ENCODE results near the gene EPC2.
A peak's percentile ranks its signal among the peaks of the same experiment; 100 is the strongest.

The EPC2 gene, protein sequence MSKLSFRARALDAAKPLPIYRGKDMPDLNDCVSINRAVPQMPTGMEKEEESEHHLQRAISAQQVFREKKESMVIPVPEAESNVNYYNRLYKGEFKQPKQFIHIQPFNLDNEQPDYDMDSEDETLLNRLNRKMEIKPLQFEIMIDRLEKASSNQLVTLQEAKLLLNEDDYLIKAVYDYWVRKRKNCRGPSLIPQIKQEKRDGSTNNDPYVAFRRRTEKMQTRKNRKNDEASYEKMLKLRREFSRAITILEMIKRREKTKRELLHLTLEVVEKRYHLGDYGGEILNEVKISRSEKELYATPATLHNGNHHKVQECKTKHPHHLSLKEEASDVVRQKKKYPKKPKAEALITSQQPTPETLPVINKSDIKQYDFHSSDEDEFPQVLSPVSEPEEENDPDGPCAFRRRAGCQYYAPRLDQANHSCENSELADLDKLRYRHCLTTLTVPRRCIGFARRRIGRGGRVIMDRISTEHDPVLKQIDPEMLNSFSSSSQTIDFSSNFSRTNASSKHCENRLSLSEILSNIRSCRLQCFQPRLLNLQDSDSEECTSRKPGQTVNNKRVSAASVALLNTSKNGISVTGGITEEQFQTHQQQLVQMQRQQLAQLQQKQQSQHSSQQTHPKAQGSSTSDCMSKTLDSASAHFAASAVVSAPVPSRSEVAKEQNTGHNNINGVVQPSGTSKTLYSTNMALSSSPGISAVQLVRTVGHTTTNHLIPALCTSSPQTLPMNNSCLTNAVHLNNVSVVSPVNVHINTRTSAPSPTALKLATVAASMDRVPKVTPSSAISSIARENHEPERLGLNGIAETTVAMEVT

GRCh38 chr2:148643998-148644882 is at the start of gene EPC2:
Gene EPC2 (plus strand): TSS chr2:148644751. CDS start chr2:148645018, 267 bp downstream.
- no peaks in the 10 kb centered on the region for H3K36me3 ChIP-seq (ENCODE audit: insufficient read depth, low read length)
- no peaks in the 10 kb centered on the region for H3K27me3 ChIP-seq (ENCODE audit: control insufficient read depth in 1 of 2, insufficient read depth in 2 of 2, low read length in 2 of 2)
- peak within 1 kb of the TSS; percentile 43 for H3K9ac ChIP-seq (ENCODE audit: low read length)
- H3K4me1 ChIP-seq (ENCODE audit: insufficient read depth, low read length), result no peaks in the 10 kb centered on the region
- H3K9me3 ChIP-seq (ENCODE audit: low read length), result no peaks in the 10 kb centered on the region
- H3K4me3 ChIP-seq (ENCODE audit: low read depth in 1 of 2, low read length in 2 of 2), result peak within 1 kb of the TSS; percentile 67 to 75
- peak within 1 kb of the TSS; percentile 88 for H3K27ac ChIP-seq (ENCODE audit: low read depth, low read length)

GRCh38 chr2:148596018-148596417 is 48.5 kb upstream of the EPC2 start:
- H3K4me1 ChIP-seq (ENCODE audit: insufficient read depth, low read length), result no peaks in the 10 kb centered on the region
- no peaks in the 10 kb centered on the region for H3K27me3 ChIP-seq (ENCODE audit: control insufficient read depth in 1 of 2, insufficient read depth in 2 of 2, low read length in 2 of 2)
- no peak overlapping the region for H3K9ac ChIP-seq (ENCODE audit: low read length)
- no peak overlapping the region for H3K4me3 ChIP-seq (ENCODE audit: low read depth in 1 of 2, low read length in 2 of 2)
- peaks cover 9% of the 10 kb centered on the region for H3K9me3 ChIP-seq (ENCODE audit: low read length)
- H3K36me3 ChIP-seq (ENCODE audit: insufficient read depth, low read length), result no peaks in the 10 kb centered on the region
- no peak overlapping the region for H3K27ac ChIP-seq (ENCODE audit: low read depth, low read length)

DNA sequence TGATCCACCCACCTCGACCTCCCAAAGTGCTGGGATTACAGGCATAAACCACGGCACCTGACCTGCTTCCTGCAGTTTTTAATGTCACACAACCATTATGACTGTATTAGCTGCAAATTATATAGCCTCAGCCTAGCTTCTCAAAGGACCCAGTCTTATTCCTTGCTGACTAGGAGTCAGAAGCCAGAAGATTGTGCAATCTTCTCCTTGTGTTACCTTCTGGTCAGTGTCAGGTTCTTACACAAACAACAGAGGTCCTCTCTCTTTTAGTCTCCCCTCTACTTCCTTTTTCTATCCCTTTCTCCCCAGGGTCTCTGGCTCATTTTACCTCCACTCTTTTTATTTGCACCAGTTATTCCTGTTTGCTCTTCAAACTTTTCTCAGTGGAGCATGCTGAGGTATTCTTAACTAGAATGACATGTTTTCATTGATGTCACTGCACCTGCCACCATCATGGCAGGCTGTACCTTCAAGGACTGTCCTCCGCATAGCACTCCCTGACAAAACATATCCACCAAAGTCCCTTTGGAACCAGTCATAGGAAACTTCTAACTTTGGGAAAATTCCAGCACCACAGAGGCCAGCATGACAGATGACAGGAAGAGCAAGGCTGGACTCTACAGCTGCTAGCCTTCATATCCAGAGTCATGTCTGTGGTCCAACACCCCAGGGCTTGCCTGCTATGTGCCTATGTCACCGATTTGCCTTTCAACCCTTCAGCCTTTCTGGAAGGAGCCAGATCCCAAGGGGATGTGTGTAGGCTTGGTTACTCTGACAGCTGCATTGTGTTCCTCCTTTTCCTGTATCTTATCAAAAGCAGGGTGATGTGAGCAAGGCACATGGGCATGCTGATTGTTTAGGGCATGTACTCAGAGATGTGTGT is 45.2 kb upstream of the EPC2 start:
- Histone ChIP-seq H3K9ac (ENCODE audit: low read length) (no peak overlapping the region), H3K4me3 (ENCODE audit: low read depth in 1 of 2, low read length in 2 of 2) (no peak overlapping the region), H3K27me3 (ENCODE audit: control insufficient read depth in 1 of 2, insufficient read depth in 2 of 2, low read length in 2 of 2) (no peaks in the 10 kb centered on the region), H3K36me3 (ENCODE audit: insufficient read depth, low read length) (no peaks in the 10 kb centered on the region), H3K9me3 (ENCODE audit: low read length) (peaks cover 9% of the 10 kb centered on the region), H3K27ac (ENCODE audit: low read depth, low read length) (no peak overlapping the region), H3K4me1 (ENCODE audit: insufficient read depth, low read length) (no peaks in the 10 kb centered on the region)

DNA sequence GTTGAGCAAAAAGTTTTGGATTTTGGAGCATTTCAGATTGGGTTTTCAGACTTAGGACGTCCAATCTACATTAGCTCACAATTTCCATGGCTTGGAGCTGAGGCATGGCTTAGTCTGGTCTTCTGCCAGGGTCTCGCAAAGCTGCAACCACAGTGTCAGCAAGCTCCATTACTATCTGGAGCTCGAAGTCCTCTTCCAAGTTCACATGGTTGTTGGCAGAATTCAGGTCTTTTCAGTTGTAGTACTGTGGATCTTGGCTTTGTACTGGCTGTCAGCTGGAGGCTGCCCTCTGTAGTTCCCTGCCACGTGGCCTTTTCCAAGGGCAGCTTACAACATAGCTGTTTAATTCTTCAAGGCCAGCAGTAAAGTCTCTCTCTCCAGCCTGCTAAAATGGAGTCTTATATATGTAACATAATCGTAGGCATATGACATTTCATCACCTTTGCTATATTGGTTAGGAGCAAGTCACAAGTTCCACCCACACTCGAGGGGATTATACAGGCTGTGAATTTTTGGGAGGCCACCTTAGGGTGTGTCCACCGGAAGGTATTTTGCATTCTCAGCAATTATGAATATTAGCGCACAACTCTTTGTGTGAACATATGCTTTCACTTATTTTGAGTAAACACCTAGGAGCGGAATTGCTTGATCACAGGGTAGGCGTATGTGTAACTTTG is 41.5 kb upstream of the EPC2 start:
- Histone ChIP-seq H3K27me3 (ENCODE audit: control insufficient read depth in 1 of 2, insufficient read depth in 2 of 2, low read length in 2 of 2) (no peaks in the 10 kb centered on the region), H3K4me3 (ENCODE audit: low read depth in 1 of 2, low read length in 2 of 2) (no peak overlapping the region), H3K4me1 (ENCODE audit: insufficient read depth, low read length) (no peaks in the 10 kb centered on the region), H3K27ac (ENCODE audit: low read depth, low read length) (no peak overlapping the region), H3K9me3 (ENCODE audit: low read length) (peaks cover 9% of the 10 kb centered on the region), H3K9ac (ENCODE audit: low read length) (no peak overlapping the region), H3K36me3 (ENCODE audit: insufficient read depth, low read length) (no peaks in the 10 kb centered on the region)

- H3K4me1 ChIP-seq (ENCODE audit: insufficient read depth, low read length), result no peaks in the 10 kb centered on the region
- no peak overlapping the region for H3K4me3 ChIP-seq (ENCODE audit: low read depth in 1 of 2, low read length in 2 of 2)
- no peak overlapping the region for H3K27ac ChIP-seq (ENCODE audit: low read depth, low read length)
- peaks cover 9% of the 10 kb centered on the region for H3K9me3 ChIP-seq (ENCODE audit: low read length)
- no peaks in the 10 kb centered on the region for H3K36me3 ChIP-seq (ENCODE audit: insufficient read depth, low read length)
- H3K9ac ChIP-seq (ENCODE audit: low read length), result no peak overlapping the region
- no peaks in the 10 kb centered on the region for H3K27me3 ChIP-seq (ENCODE audit: control insufficient read depth in 1 of 2, insufficient read depth in 2 of 2, low read length in 2 of 2)
Measured at GRCh38 chr2:148603562-148603920, 41.0 kb upstream of the EPC2 start.

- H3K9ac ChIP-seq (ENCODE audit: low read length), result no peak overlapping the region
- H3K36me3 ChIP-seq (ENCODE audit: insufficient read depth, low read length), result no peaks in the 10 kb centered on the region
- H3K9me3 ChIP-seq (ENCODE audit: low read length), result peaks cover 9% of the 10 kb centered on the region
Measured at GRCh38 chr2:148604927-148605326, 39.6 kb upstream of the EPC2 start.

DNA sequence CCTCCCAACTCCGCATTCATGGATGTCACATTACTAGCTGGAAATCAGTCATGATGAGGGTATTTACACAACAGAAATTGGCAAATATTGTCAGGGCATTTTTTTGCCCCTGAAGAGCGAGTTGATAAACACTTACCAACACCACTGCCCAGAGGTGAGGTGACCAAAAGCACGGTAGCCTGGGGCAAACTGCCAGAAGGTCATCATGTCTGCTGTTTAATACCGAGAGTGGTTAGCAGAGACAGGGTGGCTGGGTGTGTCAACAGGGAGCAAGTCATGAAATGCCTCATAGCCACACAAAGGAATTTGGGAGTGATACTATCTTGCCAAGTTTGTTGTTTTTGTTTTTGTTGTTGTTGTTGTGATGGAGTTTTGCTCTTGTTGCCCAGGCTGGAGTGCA is 37.0 kb upstream of the EPC2 start:
- no peaks in the 10 kb centered on the region for H3K9me3 ChIP-seq (ENCODE audit: low read length)
- H3K4me3 ChIP-seq (ENCODE audit: low read depth in 1 of 2, low read length in 2 of 2), result no peak overlapping the region
- no peak overlapping the region for H3K27ac ChIP-seq (ENCODE audit: low read depth, low read length)
- H3K27me3 ChIP-seq (ENCODE audit: control insufficient read depth in 1 of 2, insufficient read depth in 2 of 2, low read length in 2 of 2), result no peaks in the 10 kb centered on the region
- no peaks in the 10 kb centered on the region for H3K36me3 ChIP-seq (ENCODE audit: insufficient read depth, low read length)
- no peak overlapping the region for H3K9ac ChIP-seq (ENCODE audit: low read length)
- no peaks in the 10 kb centered on the region for H3K4me1 ChIP-seq (ENCODE audit: insufficient read depth, low read length)

More at GRCh38 chr2:148604927-148605326, 39.6 kb upstream of the EPC2 start:
- H3K4me1 ChIP-seq (ENCODE audit: insufficient read depth, low read length), result no peaks in the 10 kb centered on the region
- H3K27ac ChIP-seq (ENCODE audit: low read depth, low read length), result no peak overlapping the region
- no peaks in the 10 kb centered on the region for H3K27me3 ChIP-seq (ENCODE audit: control insufficient read depth in 1 of 2, insufficient read depth in 2 of 2, low read length in 2 of 2)
- H3K4me3 ChIP-seq (ENCODE audit: low read depth in 1 of 2, low read length in 2 of 2), result no peak overlapping the region

- Histone ChIP-seq H3K27me3 (ENCODE audit: control insufficient read depth in 1 of 2, insufficient read depth in 2 of 2, low read length in 2 of 2) (no peaks in the 10 kb centered on the region), H3K4me1 (ENCODE audit: insufficient read depth, low read length) (peaks cover 21% of the 10 kb centered on the region), H3K4me3 (ENCODE audit: low read depth in 1 of 2, low read length in 2 of 2) (no peak overlapping the region), H3K36me3 (ENCODE audit: insufficient read depth, low read length) (no peaks in the 10 kb centered on the region), H3K9ac (ENCODE audit: low read length) (no peak overlapping the region), H3K27ac (ENCODE audit: low read depth, low read length) (no peak overlapping the region), H3K9me3 (ENCODE audit: low read length) (no peaks in the 10 kb centered on the region)
Measured at GRCh38 chr2:148613231-148614013, 31.1 kb upstream of the EPC2 start.

GRCh38 chr2:148614014-148614321 is 30.6 kb upstream of the EPC2 start:
- no peak overlapping the region for H3K4me3 ChIP-seq (ENCODE audit: low read depth in 1 of 2, low read length in 2 of 2)
- H3K36me3 ChIP-seq (ENCODE audit: insufficient read depth, low read length), result no peaks in the 10 kb centered on the region

More at GRCh38 chr2:148614014-148614321, 30.6 kb upstream of the EPC2 start:
- Histone ChIP-seq H3K9me3 (ENCODE audit: low read length) (no peaks in the 10 kb centered on the region), H3K9ac (ENCODE audit: low read length) (no peak overlapping the region), H3K4me1 (ENCODE audit: insufficient read depth, low read length) (peaks cover 21% of the 10 kb centered on the region), H3K27me3 (ENCODE audit: control insufficient read depth in 1 of 2, insufficient read depth in 2 of 2, low read length in 2 of 2) (no peaks in the 10 kb centered on the region), H3K27ac (ENCODE audit: low read depth, low read length) (no peak overlapping the region)
